ENCODE data around the gene NR4A1. TPM values are rescaled to one million over a fixed set of nuclear protein-coding genes. Genes with fewer than 3 reads are reported as not detected.
A peak's percentile ranks its signal among the peaks of the same experiment; 100 is the strongest.

Gene NR4A1
- total RNA-seq, 4 donors from 2014 or later: 31.7 to 297 (median 135) TPM

- H3K9me3 ChIP-seq: no peaks in the 10 kb centered on the region
- no peak overlapping the region for H3K4me3 ChIP-seq
- intact Hi-C loops (cut with DNase I; ENCODE audit: low total_unique reads): no loop called here
- no peaks in the 10 kb centered on the region for H3K27me3 ChIP-seq
- TF ChIP-seq POLR2A (IDR thresholded peaks at IDR 0.05) (no peak), CTCF (IDR thresholded peaks at IDR 0.05) (no peak)
- no peak for DNase-seq
- no peaks in the 10 kb centered on the region for H3K36me3 ChIP-seq
- no peak overlapping the region for H3K27ac ChIP-seq
- H3K4me1 ChIP-seq: peaks cover 4 to 5% of the 10 kb centered on the region in 2 donors
Measured at GRCh38 chr12:52066346-52067080, 15.3 kb downstream of the NR4A1 start.

- Histone ChIP-seq H3K9me3 (no peaks in the 10 kb centered on the region), H3K27me3 (no peaks in the 10 kb centered on the region), H3K4me3 (no peak overlapping the region), H3K36me3 (no peaks in the 10 kb centered on the region), H3K27ac (no peak overlapping the region), H3K4me1 (peaks cover 4 to 5% of the 10 kb centered on the region in 2 donors)
- DNase-seq: no peak
- intact Hi-C loops (cut with DNase I; ENCODE audit: low total_unique reads): no loop called here
- TF ChIP-seq POLR2A (IDR thresholded peaks at IDR 0.05): no peak
- no peak for TF ChIP-seq CTCF (IDR thresholded peaks at IDR 0.05)
Measured at GRCh38 chr12:52067081-52067374, 15.8 kb downstream of the NR4A1 start.

GRCh38 chr12:52069327-52070184 is 18.3 kb downstream of the NR4A1 start, which contains the start of gene ATG101:
Gene ATG101 (plus strand): TSS chr12:52069978. CDS start chr12:52073651, 3,673 bp downstream.
- intact Hi-C loops (cut with DNase I; ENCODE audit: low total_unique reads): no loop called here
- Histone ChIP-seq H3K36me3 (no peaks in the 10 kb centered on the region), H3K27ac (peak within 1 kb of the TSS; percentile 87 to 91), H3K4me1 (peaks cover 4 to 5% of the 10 kb centered on the region in 2 donors), H3K27me3 (no peaks in the 10 kb centered on the region), H3K9me3 (no peaks in the 10 kb centered on the region), H3K4me3 (peak within 1 kb of the TSS; percentile 87 to 94)
- DNase-seq: peak; percentile 88 to 91
- TF ChIP-seq CTCF (IDR thresholded peaks at IDR 0.05) (peak; percentile 78 to 88 (median 82)), POLR2A (IDR thresholded peaks at IDR 0.05) (peak; percentile 30 to 76)

GRCh38 chr12:52070185-52070925 is 19.1 kb downstream of the NR4A1 start:
- Histone ChIP-seq H3K27me3 (no peaks in the 10 kb centered on the region), H3K36me3 (no peaks in the 10 kb centered on the region), H3K27ac (peak overlapping the region; percentile 87 to 91), H3K4me3 (peak overlapping the region; percentile 87 to 94), H3K9me3 (no peaks in the 10 kb centered on the region), H3K4me1 (peaks cover 4 to 5% of the 10 kb centered on the region in 2 donors)
- no peak for DNase-seq
- no peak for TF ChIP-seq POLR2A (IDR thresholded peaks at IDR 0.05)
- no peak for TF ChIP-seq CTCF (IDR thresholded peaks at IDR 0.05)
- intact Hi-C loops (cut with DNase I; ENCODE audit: low total_unique reads): no loop called here
